T follicular helper cell (primary cell): ENCODE data around the gene MCCC1.
"Not testable (repeated sequence)": the region's sequence is repeated elsewhere in the genome, so short reads cannot be mapped to it uniquely, and the experiment has no call there.

ENCODE experiments used
- DNase-seq: peaks from one replicate; pipeline ENCODE4 v3.0.0-alpha.2; 2020; ENCODE audit warnings: low read depth

MCCC1 gene

DNA sequence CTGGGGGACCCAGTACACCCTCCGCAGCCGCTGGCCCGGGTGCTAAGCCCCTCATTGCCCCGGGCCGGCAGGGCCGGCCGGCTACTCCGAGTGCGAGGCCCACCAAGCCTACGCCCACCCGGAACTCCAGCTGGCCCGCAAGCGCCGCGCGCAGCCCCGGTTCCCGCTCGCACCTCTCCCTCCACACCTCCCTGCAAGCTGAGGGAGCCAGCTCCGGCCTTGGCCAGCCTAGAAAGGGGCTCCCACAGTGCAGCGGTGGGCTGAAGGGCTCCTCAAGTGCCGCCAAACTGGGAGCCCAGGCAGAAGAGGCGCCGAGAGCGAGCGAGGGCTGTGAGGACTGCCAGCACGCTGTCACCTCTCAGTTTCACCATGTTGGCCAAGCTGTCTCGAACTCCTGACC lies 4.7 kb upstream of the MCCC1 start:
- not testable (repeated sequence) for DNase-seq

DNA sequence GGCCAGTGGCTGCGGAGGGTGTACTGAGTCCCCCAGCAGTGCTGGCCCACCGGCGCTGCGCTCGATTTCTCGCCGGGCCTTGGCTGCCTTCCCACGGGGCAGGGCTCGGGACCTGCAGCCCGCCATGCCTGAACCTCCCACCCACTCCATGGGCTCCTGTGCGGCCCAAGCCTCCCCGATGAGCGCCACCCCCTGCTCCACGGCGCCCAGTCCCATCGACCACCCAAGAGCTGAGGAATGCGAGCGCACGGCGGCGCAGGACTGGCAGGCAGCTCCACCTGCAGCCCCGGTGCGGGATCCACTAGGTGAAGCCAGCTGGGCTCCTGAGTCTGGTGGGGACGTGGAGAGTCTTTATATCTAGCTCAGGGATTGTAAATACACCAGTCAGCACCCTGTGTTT lies 1.7 kb upstream of the MCCC1 start:
- not testable (repeated sequence) for DNase-seq

DNA sequence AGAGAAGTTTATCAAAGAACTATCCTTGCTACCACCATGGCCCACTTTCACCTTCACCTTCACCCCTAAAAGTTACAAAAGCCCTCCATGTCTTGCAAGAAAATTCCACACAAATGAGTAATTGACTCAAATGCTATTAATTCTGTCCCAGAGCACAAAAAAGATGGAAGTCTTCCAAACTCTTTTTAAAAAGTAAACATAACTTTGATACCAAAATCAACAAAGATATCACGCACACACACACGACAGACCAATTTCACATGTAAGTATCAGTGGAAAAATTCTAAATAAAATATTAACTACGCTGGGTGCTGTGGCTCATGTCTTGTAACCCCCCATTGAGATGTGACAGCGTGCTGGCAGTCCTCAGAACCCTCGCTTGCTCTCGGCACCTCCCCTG lies 1.1 kb upstream of the MCCC1 start:
- DNase-seq, result no peak

DNA sequence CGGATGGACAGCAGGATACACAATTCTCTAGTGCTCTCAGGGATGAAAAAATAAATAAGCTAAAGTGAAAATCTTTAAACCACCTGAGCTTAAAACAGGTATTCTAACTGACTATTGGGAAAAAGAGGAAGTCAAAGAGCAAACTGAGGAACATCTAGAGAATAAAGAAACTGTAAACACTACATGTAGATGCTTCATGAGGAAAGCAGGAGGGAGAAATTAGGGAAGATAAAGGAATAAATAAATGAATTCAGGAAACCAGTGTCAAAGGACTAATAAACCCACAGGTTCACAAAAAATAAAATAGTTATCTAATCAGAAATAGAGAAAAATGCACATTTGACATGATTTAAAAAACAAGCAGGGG lies 525 bp upstream of the MCCC1 start:
- no peak for DNase-seq

DNA sequence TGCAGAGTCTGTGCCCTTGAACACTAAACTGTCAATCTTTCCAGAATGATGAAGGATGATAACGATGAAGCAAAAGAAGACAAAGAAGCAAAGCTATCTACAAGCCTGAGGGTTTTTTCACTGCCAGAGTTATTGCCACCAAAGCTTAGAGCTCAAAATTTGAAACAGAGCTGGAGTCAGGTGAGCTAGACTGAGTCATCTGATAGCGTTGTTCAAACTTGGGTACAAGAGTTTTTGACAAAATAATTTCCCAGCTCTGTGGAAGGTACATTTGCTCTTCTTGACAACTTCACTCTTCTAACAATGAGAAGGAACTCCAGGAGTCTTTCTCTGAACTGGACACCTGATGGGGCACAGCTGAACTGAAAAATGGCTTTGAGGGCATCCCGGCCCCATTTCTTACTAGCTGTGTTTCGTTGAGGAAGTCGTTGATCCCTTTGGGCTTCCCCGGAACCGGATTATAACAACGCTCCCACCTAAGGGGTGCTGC lies 715 bp downstream of the MCCC1 start:
- DNase-seq, result no peak

DNA sequence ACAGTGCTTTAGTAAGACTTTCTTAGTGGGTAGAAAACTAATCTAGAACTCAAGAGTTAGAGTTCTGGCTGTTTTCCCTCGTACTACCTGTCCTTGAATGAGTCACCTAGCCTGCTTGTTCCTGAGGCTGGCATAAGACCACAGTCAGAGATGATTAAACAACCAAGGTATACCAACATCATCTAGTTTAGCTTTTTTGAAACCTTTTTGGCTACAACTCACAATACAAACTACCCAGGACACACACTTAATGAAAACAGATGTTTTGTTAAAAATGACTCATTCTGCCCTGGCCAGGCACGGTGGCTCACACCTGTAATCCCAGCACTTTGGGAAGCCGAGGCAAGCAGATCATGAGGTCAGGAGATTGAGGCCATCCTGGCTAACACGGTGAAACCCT lies 4.6 kb downstream of the MCCC1 start:
- no peak for DNase-seq

DNA sequence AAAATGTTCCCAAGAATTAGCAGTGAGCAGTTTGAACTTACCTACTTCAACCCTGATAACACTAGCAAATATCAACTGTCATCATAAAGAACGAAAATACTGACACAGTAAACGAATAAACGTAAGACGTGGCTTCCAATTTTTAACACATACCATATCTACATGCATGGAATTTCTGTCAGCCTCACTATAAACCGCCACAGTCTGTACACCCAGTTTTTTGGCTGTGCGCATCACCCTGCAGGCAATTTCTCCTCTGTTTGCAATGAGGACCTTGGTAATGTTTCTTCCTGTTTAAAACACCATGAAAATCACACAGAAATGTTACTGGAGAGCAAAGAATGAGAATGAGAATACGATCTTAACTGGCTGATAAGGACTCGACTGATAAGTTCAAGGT lies 7.0 kb downstream of the MCCC1 start:
- DNase-seq, result no peak

DNA sequence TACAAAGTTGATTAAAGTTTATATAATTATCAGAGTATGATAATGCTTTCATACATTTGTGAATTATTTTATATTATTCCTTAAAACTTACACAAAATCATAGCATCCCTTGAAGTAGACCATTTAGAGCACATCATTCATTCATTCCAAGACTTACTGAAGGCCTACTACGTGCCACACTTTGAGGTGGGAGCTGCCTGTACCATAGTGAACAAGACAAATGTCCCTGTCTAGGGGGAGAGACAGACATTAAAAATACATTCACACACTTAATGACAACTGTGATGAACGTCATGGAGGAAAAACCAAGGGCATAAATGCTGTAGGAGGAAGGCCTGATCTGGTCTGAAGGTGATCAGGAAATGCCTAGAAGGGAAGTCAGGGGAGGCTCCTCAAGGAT lies 12.1 kb downstream of the MCCC1 start:
- no peak for DNase-seq

DNA sequence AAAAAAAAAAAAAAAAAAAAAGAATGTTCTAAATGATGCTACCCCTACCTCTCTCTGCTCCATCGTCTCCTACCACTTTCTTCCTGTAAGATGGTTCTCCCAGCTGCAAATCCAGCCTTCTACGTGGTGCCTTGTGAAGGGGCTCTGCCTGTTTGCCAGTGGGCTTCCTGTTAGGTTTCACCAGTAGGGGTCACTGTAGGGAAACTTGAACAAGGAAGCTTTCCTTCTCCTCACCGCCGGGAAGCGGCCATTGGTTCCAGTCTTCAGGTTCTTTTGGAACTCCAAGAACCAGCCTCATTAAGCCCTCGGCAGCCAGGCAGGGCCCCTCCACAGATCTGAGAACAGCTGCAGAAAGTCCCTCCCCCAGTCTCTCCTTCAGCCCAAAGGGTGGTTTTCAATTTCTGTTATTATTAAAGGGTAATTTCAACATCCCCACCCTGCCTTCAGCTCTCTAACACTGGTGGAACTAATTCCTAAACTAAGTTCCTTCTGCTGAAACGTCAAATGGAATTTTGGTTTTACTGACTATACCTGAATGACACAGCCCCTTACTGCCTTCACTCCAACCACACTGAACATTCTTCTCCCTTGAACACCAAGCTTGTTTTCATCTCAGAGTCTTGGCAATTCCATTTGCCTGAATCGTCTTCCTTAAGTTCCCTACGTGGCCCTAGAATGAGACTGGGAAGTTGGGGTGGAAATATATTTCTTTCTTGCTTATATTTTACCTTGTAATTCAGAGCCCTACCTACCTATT lies 13.5 kb downstream of the MCCC1 start:
- no peak for DNase-seq

DNA sequence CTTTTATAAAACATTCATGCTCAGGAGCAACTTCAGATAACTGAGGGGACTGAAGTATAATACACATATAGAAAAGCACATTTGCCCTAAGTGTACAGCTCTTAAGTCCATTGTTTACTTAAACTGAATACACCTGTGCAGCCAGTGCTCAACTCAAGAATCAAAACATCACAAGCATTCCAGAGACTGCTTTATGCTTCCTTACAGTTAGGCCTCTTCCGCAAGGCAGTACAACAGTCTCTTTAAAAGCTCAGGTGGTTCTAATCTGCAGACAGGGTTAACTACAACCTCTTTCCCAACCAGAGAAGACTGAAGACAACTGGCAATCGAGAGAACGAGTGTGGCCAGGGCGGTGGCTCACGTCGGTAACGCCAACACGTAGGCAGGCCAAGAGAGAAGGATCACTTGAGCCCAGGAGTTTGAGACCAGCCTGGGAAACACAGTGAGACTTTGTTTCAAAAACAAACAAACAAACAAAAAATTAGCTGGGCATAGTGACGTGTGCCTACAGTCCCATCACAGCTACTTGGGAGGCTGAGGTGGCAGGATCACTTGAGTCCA lies 16.9 kb downstream of the MCCC1 start:
- no peak for DNase-seq

DNA sequence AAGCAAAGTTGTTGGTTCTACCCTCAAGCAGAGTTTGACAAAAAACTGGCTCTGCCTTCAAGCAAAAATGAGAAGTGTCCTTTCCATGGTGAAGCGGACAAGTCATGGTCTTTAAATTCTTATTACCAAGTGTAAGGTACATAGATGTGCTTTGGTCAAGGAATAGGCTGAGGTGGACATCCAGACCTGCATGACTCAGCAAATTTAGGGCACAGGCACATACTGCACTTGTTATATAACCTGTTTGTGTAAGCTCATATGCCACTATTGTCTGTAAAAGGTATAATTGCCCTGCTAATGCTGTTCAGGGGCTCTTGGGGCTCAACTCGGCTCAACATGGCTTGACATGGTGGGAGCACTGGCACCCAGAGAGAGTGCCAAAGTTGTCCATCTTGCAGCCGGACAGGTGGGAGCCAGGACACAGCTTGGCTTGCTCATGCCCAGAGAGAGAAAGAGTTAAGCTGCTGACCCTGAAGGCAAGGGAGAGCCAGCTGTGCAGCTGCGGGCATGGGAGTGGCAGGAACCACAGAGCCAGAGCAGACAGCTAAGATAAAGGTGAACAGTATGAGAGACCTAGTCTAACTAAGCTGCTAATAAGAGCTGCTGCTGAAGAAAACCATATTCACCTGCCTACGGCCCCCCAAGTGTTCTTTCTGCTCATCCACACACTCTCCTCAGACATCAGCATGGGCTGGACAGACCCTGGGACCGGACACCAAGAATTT lies 17.7 kb downstream of the MCCC1 start:
- no peak for DNase-seq

DNA sequence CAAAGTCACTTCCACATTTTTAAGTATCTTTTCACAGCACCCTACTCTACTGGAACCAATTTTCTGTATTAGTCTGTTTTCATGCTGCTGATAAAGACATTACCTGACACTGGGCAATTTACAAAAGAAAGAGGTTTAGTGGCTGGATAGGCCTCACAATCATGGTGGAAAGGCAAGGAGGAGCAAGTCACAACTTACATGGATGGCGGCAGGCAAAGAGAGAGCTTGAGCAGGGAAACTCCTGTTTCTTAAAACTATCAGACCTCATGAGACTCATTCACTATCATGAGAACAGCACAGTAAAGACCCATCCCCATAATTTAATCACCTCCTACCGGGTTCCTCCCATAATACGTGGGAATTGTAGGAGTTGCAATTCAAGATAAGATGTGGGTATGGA lies 18.7 kb downstream of the MCCC1 start:
- no peak for DNase-seq

DNA sequence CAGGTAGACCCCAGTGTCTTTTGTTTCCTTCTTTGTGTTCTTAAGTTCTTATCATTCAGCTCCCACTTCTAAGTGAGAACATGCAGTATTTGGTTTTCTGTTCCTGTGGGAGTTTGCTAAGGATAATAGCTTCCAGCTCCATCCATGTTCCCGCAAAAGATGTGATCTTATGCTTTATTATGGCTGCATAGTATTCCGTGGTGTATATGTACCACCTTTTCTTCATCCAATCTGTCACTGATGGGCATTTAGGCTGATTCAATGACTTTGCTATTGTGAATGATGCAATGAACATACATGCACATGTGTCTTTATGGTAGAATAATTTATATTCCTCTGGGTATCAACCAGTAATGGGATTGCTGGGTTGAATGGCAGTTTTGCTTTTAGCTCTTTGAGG lies 24.4 kb downstream of the MCCC1 start:
- DNase-seq, result no peak

DNA sequence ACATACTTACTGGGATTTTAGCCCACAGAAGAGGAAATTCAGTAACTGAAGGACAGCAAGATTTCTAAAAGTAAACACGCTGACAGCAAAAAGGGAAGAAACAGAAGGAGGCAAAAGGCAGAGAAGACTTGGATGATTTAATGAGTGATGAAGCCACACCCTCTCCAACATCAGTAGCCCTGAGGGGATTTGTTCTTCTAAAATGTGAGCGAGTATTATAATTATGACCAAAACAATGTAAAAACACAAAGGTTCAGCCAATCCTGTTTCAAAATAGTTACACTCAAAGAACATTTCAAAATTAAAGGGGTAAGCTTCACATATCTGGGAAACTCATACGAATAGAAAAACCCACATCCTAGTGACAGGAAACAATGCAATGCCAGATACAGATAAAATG lies 25.0 kb downstream of the MCCC1 start:
- no peak for DNase-seq

DNA sequence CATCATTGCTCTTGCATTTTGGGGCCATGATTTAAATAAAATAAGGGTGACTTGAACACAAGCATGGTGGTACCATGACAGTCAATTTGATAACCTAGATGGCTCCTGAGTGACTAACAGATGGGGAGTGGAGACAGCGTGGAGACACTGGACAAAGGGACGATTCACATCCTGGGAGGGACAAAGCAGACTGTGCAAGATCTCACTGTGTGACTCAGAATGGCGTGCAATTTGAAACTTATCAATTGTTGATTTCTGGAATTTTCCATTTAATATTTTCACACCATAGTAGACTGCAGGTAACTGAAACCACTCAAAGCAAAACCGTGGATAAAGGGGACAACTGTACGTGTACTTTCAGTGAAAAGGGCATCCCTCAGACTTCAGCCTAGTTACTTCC lies 25.5 kb downstream of the MCCC1 start:
- DNase-seq, result no peak

DNA sequence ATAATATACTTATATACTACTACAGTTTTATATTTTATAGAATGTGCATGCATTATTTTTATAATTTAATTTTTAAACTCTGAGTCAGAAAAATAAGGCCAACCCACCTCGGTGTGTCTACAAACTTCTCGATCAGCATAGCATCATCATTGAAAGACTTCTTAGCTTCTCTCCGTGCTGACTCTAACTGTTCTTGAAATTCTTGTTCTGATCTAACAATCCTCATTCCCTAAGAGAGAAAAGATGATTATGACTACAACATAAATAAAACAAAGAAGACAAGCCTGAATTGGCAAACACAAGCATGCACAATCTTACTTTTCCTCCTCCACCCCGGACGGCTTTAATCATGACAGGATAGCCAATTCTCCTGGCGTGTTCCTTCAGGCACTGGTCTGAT lies 28.4 kb downstream of the MCCC1 start:
- no peak for DNase-seq

DNA sequence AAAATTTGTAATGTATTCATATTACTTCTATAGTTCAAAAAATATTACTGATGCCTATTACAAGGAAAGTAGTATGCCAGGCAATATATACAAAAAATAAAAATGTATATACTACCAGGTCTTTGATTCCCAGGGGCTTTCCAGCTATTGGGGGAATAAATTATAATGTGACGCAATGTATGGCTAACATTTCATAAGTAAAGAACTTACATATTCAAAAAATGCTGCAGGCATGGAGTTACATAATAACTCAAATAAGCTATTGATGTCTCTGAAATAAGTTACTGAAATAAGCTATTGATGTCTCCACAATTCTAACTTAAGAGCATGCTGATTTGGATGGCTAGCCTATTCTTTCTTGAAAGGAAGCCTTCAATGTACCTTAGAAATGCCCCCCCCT lies 30.2 kb downstream of the MCCC1 start:
- no peak for DNase-seq

DNA sequence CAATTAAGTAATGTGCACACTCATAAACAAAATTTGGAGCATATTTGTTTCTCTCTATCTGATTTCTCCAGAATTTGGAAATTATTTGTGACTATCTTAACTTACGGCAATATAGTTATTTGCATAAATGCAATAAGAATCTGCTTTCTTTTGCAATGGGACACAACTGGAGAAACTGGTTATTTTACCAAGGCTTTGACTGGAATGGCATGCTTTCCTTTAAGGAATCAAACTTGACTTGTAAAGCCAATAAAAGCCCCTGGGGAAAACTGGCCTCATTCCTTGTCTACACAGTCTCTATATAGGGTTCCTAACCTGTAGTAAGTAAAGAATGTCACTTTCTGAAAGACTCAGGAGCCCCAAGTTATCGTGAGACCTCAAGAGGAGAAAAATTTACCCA lies 32.4 kb downstream of the MCCC1 start:
- DNase-seq, result not testable (repeated sequence)

DNA sequence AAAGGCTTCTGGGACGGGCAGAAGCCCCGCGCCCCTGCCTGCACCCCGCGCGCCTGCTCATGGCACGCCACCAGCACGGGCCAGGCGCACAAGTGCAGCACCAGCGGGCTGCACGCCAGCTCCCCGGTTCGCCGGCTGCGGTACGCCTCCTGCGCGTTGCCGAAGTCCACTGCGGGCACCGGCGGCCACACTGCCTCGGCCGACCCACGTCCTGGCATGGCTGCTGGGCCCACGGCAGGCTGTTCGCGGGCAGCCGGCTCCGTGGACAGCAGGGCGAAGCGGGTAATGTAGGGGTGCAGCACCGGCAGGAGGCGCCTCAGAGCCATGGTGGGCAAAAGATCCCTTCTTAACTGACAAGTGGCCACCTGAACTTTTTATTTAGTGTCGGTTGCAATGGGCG lies 34.8 kb downstream of the MCCC1 start:
- DNase-seq, result no peak

DNA sequence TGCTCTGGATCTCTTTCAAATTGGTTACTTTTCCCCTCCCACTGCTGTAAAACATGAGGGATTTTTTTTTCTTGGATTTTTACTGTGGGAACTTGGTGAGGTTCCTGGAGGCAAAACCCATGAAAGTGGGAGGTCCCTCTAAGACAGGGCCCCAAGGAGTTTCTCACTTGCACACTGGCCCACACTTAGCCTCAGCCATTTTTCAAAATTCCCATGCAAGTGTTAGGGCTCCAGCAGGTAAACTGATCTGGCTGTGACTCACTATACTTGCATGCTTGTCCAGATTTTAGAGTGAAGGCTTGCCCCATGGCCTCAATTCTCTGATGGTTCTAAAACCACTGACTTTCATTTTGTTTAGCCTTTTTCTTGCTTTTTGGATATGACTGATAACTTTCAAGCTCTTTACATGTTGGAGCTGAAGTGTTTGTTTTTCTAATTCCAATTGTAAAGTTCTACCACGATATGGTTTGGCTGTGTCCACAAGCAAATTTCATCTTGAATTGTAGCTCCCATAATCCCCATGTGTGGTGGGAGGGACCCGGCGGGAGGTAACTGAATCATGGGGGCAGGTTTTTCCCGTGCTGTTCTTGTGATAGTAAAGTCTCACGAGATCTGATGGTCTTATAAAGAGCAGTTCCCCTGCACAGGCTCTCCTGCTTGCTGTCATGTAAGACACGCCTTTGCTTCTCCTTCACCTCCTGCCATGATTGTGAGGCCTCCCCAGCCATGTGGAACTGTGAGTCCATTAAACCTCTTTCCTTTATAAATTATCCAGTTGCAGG lies 37.7 kb downstream of the MCCC1 start:
- no peak for DNase-seq

DNA sequence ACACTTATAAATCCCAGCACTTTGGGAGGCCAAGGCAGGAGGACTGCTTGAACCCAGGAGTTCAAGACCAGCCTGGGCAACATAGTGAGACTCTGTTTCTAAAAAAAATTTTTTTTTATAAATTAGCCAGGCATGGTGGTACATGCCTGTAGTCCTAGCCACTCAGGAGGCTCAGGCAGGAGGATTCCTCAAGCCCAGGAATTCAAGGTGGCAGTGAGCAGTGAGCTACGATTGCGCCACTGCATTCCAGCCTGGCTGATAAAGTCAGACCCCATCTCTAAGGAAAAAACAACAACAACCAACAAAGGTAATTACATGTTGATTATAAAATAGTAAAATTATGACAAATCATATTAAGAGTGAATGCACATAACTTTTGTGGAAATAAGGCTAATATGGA lies 40.9 kb downstream of the MCCC1 start:
- DNase-seq, result no peak

DNA sequence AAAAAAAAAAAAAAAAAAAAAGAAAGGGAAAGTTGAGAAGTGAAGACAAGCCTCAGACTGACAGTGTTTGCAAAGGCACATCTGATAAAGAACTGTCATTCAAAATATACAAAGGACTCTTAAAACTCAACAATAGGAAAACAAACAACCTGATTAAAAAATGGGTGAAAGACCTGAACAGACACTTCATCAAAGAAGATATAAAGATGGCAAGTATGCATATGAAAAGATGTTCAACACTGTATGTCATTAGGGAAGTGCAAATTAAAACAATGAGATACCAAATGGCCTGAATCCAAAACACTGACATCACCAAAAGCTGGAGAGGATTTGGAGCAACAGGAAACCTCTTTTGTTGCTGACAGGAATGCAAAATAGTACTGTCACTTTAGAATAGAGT lies 48.6 kb downstream of the MCCC1 start:
- DNase-seq, result no peak

DNA sequence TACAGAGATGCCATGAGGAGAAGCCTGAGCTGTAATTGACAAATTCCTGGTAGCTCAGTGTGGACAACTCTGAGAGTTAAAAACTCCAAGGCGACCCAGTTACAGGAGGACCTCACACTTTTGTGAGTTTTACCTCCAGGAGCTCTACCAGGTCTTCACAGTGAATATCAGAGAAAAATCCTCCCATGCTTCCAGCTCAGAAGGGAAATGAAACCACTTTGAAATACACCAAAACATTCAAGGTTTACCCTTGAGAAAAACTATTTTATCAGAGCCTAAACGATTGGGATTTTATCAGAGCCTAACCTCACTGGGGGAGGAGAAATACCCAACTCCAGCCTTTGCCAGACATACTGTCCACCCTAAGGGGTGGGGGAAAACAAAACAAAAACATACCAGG lies 52.4 kb downstream of the MCCC1 start:
- DNase-seq, result no peak
